ENCODE measurements around the gene ASPSCR1. TPM values are rescaled to one million over a fixed set of nuclear protein-coding genes. Genes with fewer than 3 reads are reported as not detected.

The ASPSCR1 gene
- total and polyA plus RNA-seq, 9 of the 15 experiments (the other 6 are each of a cell fraction or from before 2014, with no cell fraction given), result 0.90 to 36.9 (median 11.6) TPM

GRCh38 chr17:81973432-81973831, 4.0 kb upstream of the ASPSCR1 start:
- no peak for FAIRE-seq
- no TSS peak for BruUV-seq (replicated peaks)
- Histone ChIP-seq H3K4me1 (replicated peaks in 1 of 2; ENCODE audit: control insufficient read depth in 2 of 2, insufficient read depth in 2 of 2, low read length in 2 of 2) (peaks cover 13 to 33% of the 10 kb centered on the region in 2 experiments), H3K27me3 (ENCODE audit: control insufficient read depth in 2 of 2, insufficient read depth in 2 of 2, low read length in 2 of 2) (no peaks in the 10 kb centered on the region), H4K20me1 (replicated peaks; ENCODE audit: control insufficient read depth, insufficient read depth, low read length) (no peaks in the 10 kb centered on the region), H3K9ac (ENCODE audit: insufficient read depth in 1 of 2, low read depth in 2 of 2, low read length in 2 of 2) (no peak overlapping the region), H3K4me2 (ENCODE audit: insufficient read depth, low read length) (no peak overlapping the region), H3K9me3 (replicated peaks; ENCODE audit: control insufficient read depth, insufficient read depth, low read depth, low read length) (no peaks in the 10 kb centered on the region), H3K36me3 (ENCODE audit: control insufficient read depth, insufficient read depth, low read length) (no peaks in the 10 kb centered on the region), H3K27ac (ENCODE audit: extremely low read depth, low read depth, low read length) (no peak overlapping the region), H3K79me2 (ENCODE audit: control insufficient read depth, insufficient read depth, low read length) (peaks cover 13% of the 10 kb centered on the region; the same call in 1 of the 3 replicates), H2AFZ (ENCODE audit: low read depth, low read length) (no peak overlapping the region), H3K4me3 (no peak overlapping the region), H3K9me1 (ENCODE audit: control insufficient read depth, insufficient read depth, low read length) (no peaks in the 10 kb centered on the region)
- ATAC-seq, result no peak
- POLR2A ChIA-PET, result no interaction called here
- in situ Hi-C loops (cut with MboI) (no loop called here), intact Hi-C loops (cut with micrococcal nuclease) (no loop called here)
- CTCF ChIA-PET (ENCODE audit: low intra/inter-chr PET ratio), result no interaction called here
- TF ChIP-seq SMAD1 (IDR thresholded peaks at IDR 0.05; ENCODE audit: low read depth, low read length, partially characterized antibody) (no peak), GTF2F1 (IDR thresholded peaks at IDR 0.05; ENCODE audit: low read depth, low read length) (no peak), C11orf30 (IDR thresholded peaks at IDR 0.05; ENCODE audit: low read depth) (no peak), YBX1 (IDR thresholded peaks at IDR 0.05) (no peak), TRIM28 (IDR thresholded peaks at IDR 0.05) (0 out of 2 replicates have a peak, but pooled peaks have one; percentile 31), XRCC5 (IDR thresholded peaks at IDR 0.05; ENCODE audit: low read depth, low read length) (no peak), ZNF217 (CRISPR knock-in tag; IDR thresholded peaks at IDR 0.05) (no peak), PTRF (tag; IDR thresholded peaks at IDR 0.05) (no peak)
- DNase-seq (ENCODE audit: extremely low read depth in 1 of 4, low spot score in 3 of 4), result no peak

All from K562 (cell line).